NT2/D1 (cell line): Measurements from ENCODE around the gene CAMSAP2.

Source experiments
- DNase-seq: peaks from one replicate; pipeline ENCODE4 v3.0.0-alpha.2; 2011; ENCODE audit warnings: low read depth, low spot score
- H3K27me3 ChIP-seq: 2 replicates; pipeline ENCODE4 v1.6.0; 2011; ENCODE audit warnings: mild to moderate bottlenecking; ENCODE audit not compliant: insufficient read length, insufficient read depth
- H3K36me3 ChIP-seq: 2 replicates; pipeline ENCODE4 v1.6.1; 2011; ENCODE audit warnings: mild to moderate bottlenecking, low read length, mixed read lengths; ENCODE audit not compliant: insufficient read depth, insufficient read length
- H3K4me1 ChIP-seq: 2 replicates; pipeline ENCODE4 v1.5.1; 2011; ENCODE audit not compliant: insufficient read depth, insufficient read length
- H3K4me3 ChIP-seq: 2 replicates; pipeline ENCODE4 v1.5.1; 2011; ENCODE audit warnings: low read depth; ENCODE audit not compliant: insufficient read length
- H3K9ac ChIP-seq: 2 replicates; pipeline ENCODE4 v1.6.0; 2011; ENCODE audit warnings: low read depth; ENCODE audit not compliant: insufficient read length
- H3K9me3 ChIP-seq: 2 replicates; pipeline ENCODE4 v1.5.1; 2011; ENCODE audit warnings: mild to moderate bottlenecking, low read length; ENCODE audit not compliant: insufficient read depth
- SUZ12 ChIP-seq: IDR thresholded peaks from 2 replicates; pipeline ENCODE4 v1.6.1; 2011; ENCODE audit not compliant: insufficient read length, insufficient read depth; ENCODE audit errors: extremely low read depth
- YY1 ChIP-seq: IDR thresholded peaks from 2 replicates; pipeline ENCODE4 v1.6.1; 2011; ENCODE audit not compliant: insufficient read length, insufficient read depth
- ZNF274 ChIP-seq: IDR thresholded peaks from 2 replicates; pipeline ENCODE4 v1.6.1; 2011; ENCODE audit warnings: mild to moderate bottlenecking, low read depth, low read length

CAMSAP2 gene

GRCh38 chr1:200874694-200875093, 136.0 kb downstream of the CAMSAP2 start:
- Histone ChIP-seq H3K9me3 (no peaks in the 10 kb centered on the region), H3K4me3 (no peak overlapping the region), H3K9ac (no peak overlapping the region), H3K27me3 (no peaks in the 10 kb centered on the region), H3K4me1 (peaks cover 5% of the 10 kb centered on the region), H3K36me3 (no peaks in the 10 kb centered on the region)
- no peak for TF ChIP-seq YY1
- TF ChIP-seq SUZ12: no peak
- no peak for TF ChIP-seq ZNF274
- DNase-seq: no peak

DNA sequence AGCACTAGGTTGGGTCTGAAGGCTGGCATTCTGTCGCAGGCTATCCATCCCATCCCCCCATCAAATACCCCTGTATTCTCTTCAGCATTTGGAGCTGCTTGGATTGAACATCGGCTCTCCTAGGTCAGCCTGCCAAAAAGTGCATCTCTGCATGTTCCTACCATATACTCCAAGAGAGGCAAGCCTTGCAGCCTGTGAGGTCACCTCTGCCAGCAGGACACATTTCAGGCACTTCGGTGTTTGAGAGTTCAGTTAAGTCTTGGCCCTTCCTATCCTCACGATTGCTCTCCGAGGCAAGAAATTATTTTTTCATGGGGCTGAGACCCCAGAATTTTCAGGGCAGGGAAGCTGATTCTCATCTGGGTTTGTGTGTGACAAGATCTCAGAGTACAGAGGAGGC, 136.7 kb downstream of the CAMSAP2 start:
- DNase-seq: no peak
- Histone ChIP-seq H3K9ac (no peak overlapping the region), H3K9me3 (no peaks in the 10 kb centered on the region), H3K27me3 (no peaks in the 10 kb centered on the region), H3K4me3 (no peak overlapping the region), H3K4me1 (peaks cover 5% of the 10 kb centered on the region), H3K36me3 (no peaks in the 10 kb centered on the region)
- TF ChIP-seq ZNF274 (no peak), SUZ12 (no peak), YY1 (no peak)

DNA sequence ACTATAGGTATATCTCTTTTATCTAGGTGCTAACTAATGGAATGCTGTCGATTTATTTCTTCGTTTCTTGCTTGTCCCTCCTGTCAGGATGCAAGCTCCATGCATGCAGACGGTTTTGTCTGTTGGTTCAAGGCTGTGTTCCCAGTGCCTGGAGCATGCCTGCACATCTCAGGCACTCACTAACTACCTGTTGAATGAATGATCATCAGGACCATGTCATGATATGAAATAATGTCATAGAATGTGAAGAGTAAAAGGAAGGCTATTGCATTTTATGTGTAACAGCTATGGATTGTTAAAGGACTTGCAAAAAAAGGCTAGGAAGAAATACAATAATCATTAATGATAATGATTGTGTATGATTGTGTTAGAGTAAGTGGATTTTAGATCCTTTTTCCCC, 138.3 kb downstream of the CAMSAP2 start:
- Histone ChIP-seq H3K9me3 (no peaks in the 10 kb centered on the region), H3K36me3 (no peaks in the 10 kb centered on the region), H3K27me3 (no peaks in the 10 kb centered on the region), H3K4me3 (no peak overlapping the region), H3K4me1 (peaks cover 5% of the 10 kb centered on the region), H3K9ac (no peak overlapping the region)
- TF ChIP-seq SUZ12: no peak
- DNase-seq: no peak

GRCh38 chr1:200877839-200878551, 139.3 kb downstream of the CAMSAP2 start:
- Histone ChIP-seq H3K4me3 (no peak overlapping the region), H3K9me3 (no peaks in the 10 kb centered on the region), H3K36me3 (no peaks in the 10 kb centered on the region), H3K27me3 (no peaks in the 10 kb centered on the region), H3K4me1 (peaks cover 5% of the 10 kb centered on the region), H3K9ac (no peak overlapping the region)
- TF ChIP-seq YY1 (no peak), SUZ12 (no peak), ZNF274 (no peak)
- no peak for DNase-seq

DNA sequence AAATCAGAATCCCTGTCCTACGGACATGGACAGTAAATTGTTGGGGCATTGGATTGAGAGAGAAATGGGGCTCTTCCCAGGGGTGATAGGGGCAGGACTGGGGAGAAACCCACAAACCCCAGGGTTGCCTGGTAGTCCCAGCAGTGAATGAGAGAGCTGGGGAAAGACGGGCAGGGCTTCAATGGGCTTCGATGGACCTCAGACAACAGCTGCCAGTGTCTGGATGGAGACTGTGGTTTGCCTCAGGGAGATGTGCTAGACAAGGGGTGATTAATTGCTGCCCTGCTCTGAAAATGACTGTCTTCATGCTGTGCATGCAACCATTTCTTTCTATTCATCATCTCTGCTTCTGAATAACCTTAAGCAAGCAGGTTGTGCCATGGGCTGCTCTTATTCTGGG, 141.5 kb downstream of the CAMSAP2 start:
- no peaks in the 10 kb centered on the region for H3K27me3 ChIP-seq
- no peaks in the 10 kb centered on the region for H3K36me3 ChIP-seq
- TF ChIP-seq ZNF274: no peak
- TF ChIP-seq YY1: no peak
- no peak for TF ChIP-seq SUZ12
- H3K9ac ChIP-seq: no peak overlapping the region
- no peak overlapping the region for H3K4me3 ChIP-seq
- no peak for DNase-seq
- peaks cover 5% of the 10 kb centered on the region for H3K4me1 ChIP-seq
- H3K9me3 ChIP-seq: no peaks in the 10 kb centered on the region

GRCh38 chr1:200883118-200883517, 144.4 kb downstream of the CAMSAP2 start:
- Histone ChIP-seq H3K4me3 (no peak overlapping the region), H3K4me1 (peaks cover 10% of the 10 kb centered on the region), H3K27me3 (no peaks in the 10 kb centered on the region), H3K9me3 (no peaks in the 10 kb centered on the region), H3K9ac (no peak overlapping the region), H3K36me3 (no peaks in the 10 kb centered on the region)
- DNase-seq: no peak
- TF ChIP-seq SUZ12: no peak
- no peak for TF ChIP-seq ZNF274
- no peak for TF ChIP-seq YY1

GRCh38 chr1:200885623-200886402, 147.1 kb downstream of the CAMSAP2 start:
- Histone ChIP-seq H3K9ac (no peak overlapping the region), H3K9me3 (no peaks in the 10 kb centered on the region), H3K27me3 (no peaks in the 10 kb centered on the region), H3K36me3 (no peaks in the 10 kb centered on the region), H3K4me1 (peaks cover 24% of the 10 kb centered on the region), H3K4me3 (no peak overlapping the region)
- TF ChIP-seq SUZ12 (no peak), YY1 (no peak), ZNF274 (no peak)
- DNase-seq: no peak
